GM23248 (cell line): Measurements from ENCODE around the gene CCNY.

ENCODE experiments used
- EZH2 ChIP-seq: fragments of 200-600 bp; sonication (generic); IDR thresholded peaks from 2 replicates; pipeline ENCODE4 v1.6.1; 2018; ENCODE audit warnings: antibody characterized with exemption, mild to moderate bottlenecking; ENCODE audit not compliant: insufficient read depth, poor library complexity, severe bottlenecking
- EZH2phosphoT487 ChIP-seq: fragments of 200-600 bp; sonication (generic); IDR thresholded peaks from 2 replicates; pipeline ENCODE4 v1.6.1; 2018; ENCODE audit warnings: antibody characterized with exemption, moderate library complexity, mild to moderate bottlenecking, low read depth; ENCODE audit not compliant: insufficient read depth

GRCh38 chr10:35377050-35377728 is 40.9 kb downstream of the CCNY start:
- no peak for TF ChIP-seq EZH2
- TF ChIP-seq EZH2phosphoT487: no peak
